Occipital lobe (tissue), 3 donors: Measurements from ENCODE around the gene ERCC1. TPM values are rescaled to one million over a fixed set of nuclear protein-coding genes. Genes with fewer than 3 reads are reported as not detected.

Experiments
- DNase-seq: peaks from one replicate; lab custom pipeline; 2025; lab: John Stamatoyannopoulos, UW
- small RNA-seq: library from RNA; depleted of rRNA; stranded (forward); fragments of <200 nt; gene quantifications from one replicate; pipeline ENCODE3, GENCODE V24; 2014
- total RNA-seq: library from RNA; depleted of rRNA; stranded (reverse); fragments of >200 nt; gene quantifications from one replicate; pipeline ENCODE4 v1.2.3, GENCODE V29; 2014

Gene ERCC1
- total RNA-seq, 1 donor from 2014 or later: 51.2 TPM

- DNase-seq: no peak
Observed at GRCh38 chr19:45368127-45368526, 55.6 kb downstream of the ERCC1 start.

GRCh38 chr19:45364696-45365095 is 59.0 kb downstream of the ERCC1 start:
- DNase-seq: no peak

GRCh38 chr19:45363861-45364459 is 59.8 kb downstream of the ERCC1 start:
- DNase-seq: no peak

- DNase-seq: no peak
Observed at GRCh38 chr19:45362291-45362690, 61.4 kb downstream of the ERCC1 start.

- DNase-seq: no peak
Observed at GRCh38 chr19:45361608-45362007, 62.1 kb downstream of the ERCC1 start.

- no peak for DNase-seq
Observed at GRCh38 chr19:45358213-45358792, 65.4 kb downstream of the ERCC1 start.

GRCh38 chr19:45357445-45357783 is 66.3 kb downstream of the ERCC1 start:
- DNase-seq: no peak

Small RNAs within 50 kb of the gene (small RNA-seq; reads per million reads assigned to genes)
- gene MIR6088: not detected

Other genes with a start within 250 kb of the ERCC1 start
- 2.2 TPM for gene TRAPPC6A, start 245.7 kb downstream of the ERCC1 start, total RNA-seq
- 3.1 TPM for gene BLOC1S3, start 245.1 kb downstream of the ERCC1 start, total RNA-seq
- gene EXOC3L2, start 178.5 kb downstream of the ERCC1 start, total RNA-seq: not detected
- 19.2 TPM for gene MARK4, start 172.6 kb downstream of the ERCC1 start, total RNA-seq
- 1.2 TPM for gene CKM, start 101.0 kb downstream of the ERCC1 start, total RNA-seq
- 0.16 TPM for gene KLC3, start 83.2 kb downstream of the ERCC1 start, total RNA-seq
- 10.9 TPM for gene ERCC2, start 53.3 kb downstream of the ERCC1 start, total RNA-seq
- gene PPP1R13L, start 18.8 kb downstream of the ERCC1 start, total RNA-seq: not detected
- 5.3 TPM for gene POLR1G, start 17.3 kb downstream of the ERCC1 start, total RNA-seq
- 2.2 TPM for gene FOSB, start 44.1 kb upstream of the ERCC1 start, total RNA-seq
- gene RTN2, start 73.1 kb upstream of the ERCC1 start, total RNA-seq: 56.8 TPM
- 0.47 TPM for gene PPM1N, start 74.5 kb upstream of the ERCC1 start, total RNA-seq
- gene VASP, start 83.6 kb upstream of the ERCC1 start, total RNA-seq: 8.4 TPM
- 2.0 TPM for gene OPA3, start 160.9 kb upstream of the ERCC1 start, total RNA-seq
- 0.16 TPM for gene GPR4, start 178.3 kb upstream of the ERCC1 start, total RNA-seq
- gene EML2, start 215.5 kb upstream of the ERCC1 start, total RNA-seq: 15.8 TPM
- not detected for gene GIPR, start 244.3 kb upstream of the ERCC1 start, total RNA-seq